Bronchial epithelial cell (primary cell): ENCODE data around the gene IQSEC1. TPM values are rescaled to one million over a fixed set of nuclear protein-coding genes. Genes with fewer than 3 reads are reported as not detected.

Source experiments
- DNase-seq: peaks from one replicate; pipeline ENCODE4 v3.0.0-alpha.2; 2010; ENCODE audit warnings: low read depth
- FAIRE-seq: peaks from 2 replicates; lab custom pipeline; 2011; peaks lifted over from hg19 to GRCh38; lab: Jason Lieb, UNC
- H3K27me3 ChIP-seq: 2 replicates; pipeline ENCODE4 v1.5.1; 2011; ENCODE audit warnings: low read length; ENCODE audit not compliant: control insufficient read depth, insufficient read depth
- H3K36me3 ChIP-seq: 2 replicates; pipeline ENCODE4 v1.5.1; 2011; ENCODE audit warnings: low read length; ENCODE audit not compliant: control insufficient read depth, insufficient read depth
- H3K4me3 ChIP-seq: 2 replicates; pipeline ENCODE4 v1.5.1; 2011; ENCODE audit warnings: mild to moderate bottlenecking, low read depth, low read length, control low read depth
- CTCF ChIP-seq: IDR thresholded peaks from 2 replicates; pipeline ENCODE4 v1.5.1; 2011; ENCODE audit warnings: mild to moderate bottlenecking, moderate library complexity, low read length, control low read depth, inconsistent platforms; ENCODE audit not compliant: insufficient read depth, severe bottlenecking
- total RNA-seq: library from RNA; depleted of rRNA; stranded (reverse); fragments of >200 nt; gene quantifications from 2 replicates; pipeline ENCODE4 v1.2.1, GENCODE V29; 2014

IQSEC1 gene
- total RNA-seq, 1 donor from 2014 or later: 6.6 TPM

GRCh38 chr3:13021141-13022114, 51.8 kb downstream of the IQSEC1 start:
- TF ChIP-seq CTCF: no peak
- no peaks in the 10 kb centered on the region for H3K36me3 ChIP-seq
- FAIRE-seq (no peak), DNase-seq (no peak)
- peaks cover 6% of the 10 kb centered on the region for H3K27me3 ChIP-seq
- H3K4me3 ChIP-seq: no peak overlapping the region

- DNase-seq (no peak), FAIRE-seq (no peak)
- peaks cover 6% of the 10 kb centered on the region for H3K27me3 ChIP-seq
- no peaks in the 10 kb centered on the region for H3K36me3 ChIP-seq
- TF ChIP-seq CTCF: no peak
- no peak overlapping the region for H3K4me3 ChIP-seq
Observed at GRCh38 chr3:13020159-13020750, 53.0 kb downstream of the IQSEC1 start.

- H3K4me3 ChIP-seq: no peak overlapping the region
- TF ChIP-seq CTCF: no peak
- FAIRE-seq (no peak), DNase-seq (no peak)
- H3K27me3 ChIP-seq: peaks cover 6% of the 10 kb centered on the region
- H3K36me3 ChIP-seq: no peaks in the 10 kb centered on the region
Observed at GRCh38 chr3:13019243-13020095, 53.8 kb downstream of the IQSEC1 start.

GRCh38 chr3:13018561-13019242, 54.5 kb downstream of the IQSEC1 start:
- Histone ChIP-seq H3K4me3 (no peak overlapping the region), H3K36me3 (no peaks in the 10 kb centered on the region), H3K27me3 (peaks cover 6% of the 10 kb centered on the region)
- DNase-seq: no peak
- TF ChIP-seq CTCF: no peak
- no peak for FAIRE-seq

GRCh38 chr3:13018043-13018451, 55.2 kb downstream of the IQSEC1 start:
- H3K4me3 ChIP-seq: no peak overlapping the region
- no peaks in the 10 kb centered on the region for H3K36me3 ChIP-seq
- peaks cover 6% of the 10 kb centered on the region for H3K27me3 ChIP-seq
- DNase-seq: no peak
- no peak for FAIRE-seq
- no peak for TF ChIP-seq CTCF
